ENCODE results near the gene MGARP. TPM values are rescaled to one million over a fixed set of nuclear protein-coding genes. Genes with fewer than 3 reads are reported as not detected.

Gene MGARP
- total RNA-seq, 2 experiments from 2014 or later, result not detected

DNA sequence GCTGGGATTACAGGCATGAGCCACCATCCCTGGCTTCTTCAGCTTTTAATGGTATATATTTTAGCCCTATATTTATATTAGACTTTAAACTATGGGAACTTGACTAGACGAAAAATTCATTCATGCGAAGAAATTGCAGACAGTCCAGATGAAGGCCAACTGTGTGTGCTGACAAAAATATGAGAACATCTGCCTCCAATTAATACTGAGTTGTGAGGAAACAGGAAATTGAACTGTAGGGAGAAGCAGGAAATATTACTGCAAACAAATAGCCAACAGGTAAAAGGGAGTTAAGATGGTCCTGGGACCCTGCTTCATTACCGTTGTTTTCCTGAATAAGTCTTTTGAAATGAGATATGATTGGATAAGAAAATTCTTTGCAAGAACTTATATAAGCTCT lies 26.3 kb downstream of the MGARP start:
- TF ChIP-seq, protein P1, sequence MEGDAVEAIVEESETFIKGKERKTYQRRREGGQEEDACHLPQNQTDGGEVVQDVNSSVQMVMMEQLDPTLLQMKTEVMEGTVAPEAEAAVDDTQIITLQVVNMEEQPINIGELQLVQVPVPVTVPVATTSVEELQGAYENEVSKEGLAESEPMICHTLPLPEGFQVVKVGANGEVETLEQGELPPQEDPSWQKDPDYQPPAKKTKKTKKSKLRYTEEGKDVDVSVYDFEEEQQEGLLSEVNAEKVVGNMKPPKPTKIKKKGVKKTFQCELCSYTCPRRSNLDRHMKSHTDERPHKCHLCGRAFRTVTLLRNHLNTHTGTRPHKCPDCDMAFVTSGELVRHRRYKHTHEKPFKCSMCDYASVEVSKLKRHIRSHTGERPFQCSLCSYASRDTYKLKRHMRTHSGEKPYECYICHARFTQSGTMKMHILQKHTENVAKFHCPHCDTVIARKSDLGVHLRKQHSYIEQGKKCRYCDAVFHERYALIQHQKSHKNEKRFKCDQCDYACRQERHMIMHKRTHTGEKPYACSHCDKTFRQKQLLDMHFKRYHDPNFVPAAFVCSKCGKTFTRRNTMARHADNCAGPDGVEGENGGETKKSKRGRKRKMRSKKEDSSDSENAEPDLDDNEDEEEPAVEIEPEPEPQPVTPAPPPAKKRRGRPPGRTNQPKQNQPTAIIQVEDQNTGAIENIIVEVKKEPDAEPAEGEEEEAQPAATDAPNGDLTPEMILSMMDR (IDR thresholded peaks at IDR 0.05), result no peak
- DNase-seq, result no peak
- intact Hi-C loops (cut with DNase I, micrococcal nuclease), result no loop called here
- Histone ChIP-seq H3K36me3 (ENCODE audit: insufficient read depth, low read length) (no peaks in the 10 kb centered on the region), H3K4me1 (ENCODE audit: insufficient read depth, low read length) (no peaks in the 10 kb centered on the region), H3K9me3 (ENCODE audit: control insufficient read depth in 1 of 2, insufficient read depth in 1 of 2, low read length in 2 of 2) (no peaks in the 10 kb centered on the region), H3K4me3 (ENCODE audit: low read length) (no peak overlapping the region), H3K27ac (ENCODE audit: low read depth in 1 of 2, low read length in 2 of 2) (no peak overlapping the region), H3K27me3 (ENCODE audit: control insufficient read depth in 1 of 2, insufficient read depth in 2 of 2, low read length in 2 of 2) (no peaks in the 10 kb centered on the region)
- ChIA-PET CTCF (interaction anchor here (1.3 kb wide), 2 partner anchors 9 to 13 kb away, joined by 3 to 4 read pairs; no protein-coding TSS in a partner anchor), POLR2A (no interaction called here)
- ATAC-seq (ENCODE audit: poor library complexity), result no peak
- Mint-ChIP-seq H3K27ac (no peak overlapping the region), H3K36me3 (ENCODE audit: low read depth) (no peaks in the 10 kb centered on the region), H3K4me3 (no peak overlapping the region), H3K4me1 (ENCODE audit: low read depth) (no peaks in the 10 kb centered on the region), H3K9me3 (no peaks in the 10 kb centered on the region), H3K27me3 (no peaks in the 10 kb centered on the region)

DNA sequence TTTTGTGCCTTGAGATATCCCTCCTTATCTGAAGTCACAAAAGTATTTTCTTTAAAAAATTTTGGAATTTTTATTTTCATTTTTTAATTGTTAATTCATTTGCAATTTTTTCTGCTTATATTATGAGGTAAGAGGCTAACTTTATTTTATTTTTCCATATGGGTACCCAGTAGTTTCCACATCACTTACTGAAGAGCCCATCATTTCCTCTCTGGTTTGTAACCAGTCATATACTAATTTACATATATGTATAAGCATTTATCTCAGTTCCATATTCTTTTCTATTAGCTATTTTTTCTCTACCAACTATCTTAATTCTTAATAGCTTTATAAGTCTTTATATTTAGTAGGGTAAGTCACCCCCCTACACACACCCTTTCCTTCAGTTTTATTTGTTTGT lies 27.0 kb downstream of the MGARP start:
- Histone ChIP-seq H3K36me3 (ENCODE audit: insufficient read depth, low read length) (no peaks in the 10 kb centered on the region), H3K27me3 (ENCODE audit: control insufficient read depth in 1 of 2, insufficient read depth in 2 of 2, low read length in 2 of 2) (no peaks in the 10 kb centered on the region), H3K4me3 (ENCODE audit: low read length) (no peak overlapping the region), H3K9me3 (ENCODE audit: control insufficient read depth in 1 of 2, insufficient read depth in 1 of 2, low read length in 2 of 2) (no peaks in the 10 kb centered on the region), H3K27ac (ENCODE audit: low read depth in 1 of 2, low read length in 2 of 2) (no peak overlapping the region), H3K4me1 (ENCODE audit: insufficient read depth, low read length) (no peaks in the 10 kb centered on the region)
- ATAC-seq (ENCODE audit: poor library complexity) (no peak), DNase-seq (no peak)
- Mint-ChIP-seq H3K9me3 (no peaks in the 10 kb centered on the region), H3K36me3 (ENCODE audit: low read depth) (no peaks in the 10 kb centered on the region), H3K4me1 (ENCODE audit: low read depth) (no peaks in the 10 kb centered on the region), H3K27me3 (no peaks in the 10 kb centered on the region), H3K27ac (no peak overlapping the region), H3K4me3 (no peak overlapping the region)
- POLR2A ChIA-PET, result no interaction called here
- intact Hi-C loops (cut with DNase I, micrococcal nuclease), result no loop called here
- CTCF ChIA-PET, result interaction anchor here (1.3 kb wide), 2 partner anchors 9 to 14 kb away, joined by 3 to 4 read pairs; no protein-coding TSS in a partner anchor
- TF ChIP-seq, protein P1 (IDR thresholded peaks at IDR 0.05), result no peak

DNA sequence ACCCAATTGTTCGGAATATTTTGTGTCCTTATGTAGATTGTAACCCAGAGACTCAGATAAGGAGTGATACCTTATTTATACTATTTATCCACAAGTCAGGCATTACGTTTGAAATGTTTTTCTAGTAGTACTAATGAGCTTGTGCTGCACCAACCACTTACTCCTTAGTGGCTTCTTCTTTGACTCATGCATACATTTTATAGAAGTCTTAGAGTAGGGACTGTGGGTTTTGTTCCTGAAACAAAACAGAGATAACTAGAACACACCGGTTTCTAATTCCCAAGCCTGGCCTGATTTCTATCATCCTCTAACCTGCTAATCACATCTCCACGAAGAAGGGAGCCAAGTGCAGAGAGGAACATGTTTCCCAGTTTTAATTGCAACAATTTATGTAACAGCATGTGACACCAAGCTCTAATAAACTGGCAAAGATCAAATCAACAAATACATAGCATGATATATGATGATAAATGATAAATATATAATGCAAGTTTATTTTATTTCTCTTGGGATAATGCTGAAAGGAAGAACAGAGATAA lies 32.3 kb downstream of the MGARP start:
- ATAC-seq (ENCODE audit: poor library complexity), result no peak
- POLR2A ChIA-PET, result no interaction called here
- DNase-seq, result no peak
- TF ChIP-seq, protein P1 (IDR thresholded peaks at IDR 0.05), result no peak
- Histone ChIP-seq H3K36me3 (ENCODE audit: insufficient read depth, low read length) (no peaks in the 10 kb centered on the region), H3K9me3 (ENCODE audit: control insufficient read depth in 1 of 2, insufficient read depth in 1 of 2, low read length in 2 of 2) (no peaks in the 10 kb centered on the region), H3K4me1 (ENCODE audit: insufficient read depth, low read length) (no peaks in the 10 kb centered on the region), H3K27ac (ENCODE audit: low read depth in 1 of 2, low read length in 2 of 2) (no peak overlapping the region), H3K27me3 (ENCODE audit: control insufficient read depth in 1 of 2, insufficient read depth in 2 of 2, low read length in 2 of 2) (no peaks in the 10 kb centered on the region), H3K4me3 (ENCODE audit: low read length) (no peak overlapping the region)
- no peaks in the 10 kb centered on the region for H3K36me3 Mint-ChIP-seq (ENCODE audit: low read depth)
- H3K27ac Mint-ChIP-seq, result no peak overlapping the region
- CTCF ChIA-PET, result no interaction called here
- no peaks in the 10 kb centered on the region for H3K4me1 Mint-ChIP-seq (ENCODE audit: low read depth)
- H3K27me3 Mint-ChIP-seq, result no peaks in the 10 kb centered on the region
- H3K9me3 Mint-ChIP-seq, result no peaks in the 10 kb centered on the region
- no peak overlapping the region for H3K4me3 Mint-ChIP-seq
- intact Hi-C loops (cut with DNase I, micrococcal nuclease), result no loop called here
